ENCODE measurements around the gene ADNP2. TPM values are rescaled to one million over a fixed set of nuclear protein-coding genes. Genes with fewer than 3 reads are reported as not detected.

ADNP2 gene
- total and polyA plus RNA-seq, 2 donors from 2014 or later: 6.0 to 21.1 TPM

DNA sequence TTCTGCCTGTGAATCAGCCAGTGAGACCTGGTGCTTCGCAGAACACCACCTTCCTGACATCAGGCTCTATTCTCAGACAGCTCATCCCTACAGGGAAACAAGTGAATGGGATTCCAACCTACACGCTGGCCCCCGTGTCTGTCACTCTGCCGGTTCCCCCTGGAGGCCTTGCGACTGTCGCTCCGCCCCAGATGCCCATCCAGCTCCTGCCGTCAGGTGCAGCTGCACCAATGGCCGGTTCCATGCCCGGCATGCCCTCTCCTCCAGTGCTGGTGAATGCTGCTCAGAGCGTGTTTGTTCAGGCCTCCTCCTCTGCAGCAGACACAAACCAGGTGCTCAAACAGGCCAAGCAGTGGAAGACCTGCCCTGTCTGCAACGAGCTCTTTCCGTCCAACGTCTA is 28.1 kb downstream of the ADNP2 start:
- TF ChIP-seq, protein P1, sequence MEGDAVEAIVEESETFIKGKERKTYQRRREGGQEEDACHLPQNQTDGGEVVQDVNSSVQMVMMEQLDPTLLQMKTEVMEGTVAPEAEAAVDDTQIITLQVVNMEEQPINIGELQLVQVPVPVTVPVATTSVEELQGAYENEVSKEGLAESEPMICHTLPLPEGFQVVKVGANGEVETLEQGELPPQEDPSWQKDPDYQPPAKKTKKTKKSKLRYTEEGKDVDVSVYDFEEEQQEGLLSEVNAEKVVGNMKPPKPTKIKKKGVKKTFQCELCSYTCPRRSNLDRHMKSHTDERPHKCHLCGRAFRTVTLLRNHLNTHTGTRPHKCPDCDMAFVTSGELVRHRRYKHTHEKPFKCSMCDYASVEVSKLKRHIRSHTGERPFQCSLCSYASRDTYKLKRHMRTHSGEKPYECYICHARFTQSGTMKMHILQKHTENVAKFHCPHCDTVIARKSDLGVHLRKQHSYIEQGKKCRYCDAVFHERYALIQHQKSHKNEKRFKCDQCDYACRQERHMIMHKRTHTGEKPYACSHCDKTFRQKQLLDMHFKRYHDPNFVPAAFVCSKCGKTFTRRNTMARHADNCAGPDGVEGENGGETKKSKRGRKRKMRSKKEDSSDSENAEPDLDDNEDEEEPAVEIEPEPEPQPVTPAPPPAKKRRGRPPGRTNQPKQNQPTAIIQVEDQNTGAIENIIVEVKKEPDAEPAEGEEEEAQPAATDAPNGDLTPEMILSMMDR (IDR thresholded peaks at IDR 0.05; ENCODE audit: borderline replicate concordance, extremely low read depth, insufficient read depth): no peak
- H3K9me3 ChIP-seq (ENCODE audit: control insufficient read depth in 2 of 3, insufficient read depth in 1 of 3, low read length in 3 of 3): no peaks in the 10 kb centered on the region
- H3K36me3 ChIP-seq (ENCODE audit: control insufficient read depth in 2 of 3, insufficient read depth in 3 of 3, low read length in 3 of 3): peaks cover 0 to 56% (median 37%) of the 10 kb centered on the region in 3 donors
- intact Hi-C loops (cut with DNase I): no loop called here
- H3K4me1 ChIP-seq (ENCODE audit: control insufficient read depth in 2 of 3, insufficient read depth in 2 of 3, low read depth in 1 of 3, low read length in 3 of 3): no peaks in the 10 kb centered on the region
- H3K27me3 ChIP-seq (ENCODE audit: control insufficient read depth, insufficient read depth, low read length): no peaks in the 10 kb centered on the region
- H3K4me3 ChIP-seq (ENCODE audit: low read length in 3 of 3): no peak overlapping the region
- H3K27ac ChIP-seq (ENCODE audit: low read depth in 2 of 2, low read length in 2 of 2): no peak overlapping the region
- DNase-seq (no peak), FAIRE-seq (no peak)
- no peak overlapping the region for H3K9ac ChIP-seq (ENCODE audit: low read length in 3 of 3)

DNA sequence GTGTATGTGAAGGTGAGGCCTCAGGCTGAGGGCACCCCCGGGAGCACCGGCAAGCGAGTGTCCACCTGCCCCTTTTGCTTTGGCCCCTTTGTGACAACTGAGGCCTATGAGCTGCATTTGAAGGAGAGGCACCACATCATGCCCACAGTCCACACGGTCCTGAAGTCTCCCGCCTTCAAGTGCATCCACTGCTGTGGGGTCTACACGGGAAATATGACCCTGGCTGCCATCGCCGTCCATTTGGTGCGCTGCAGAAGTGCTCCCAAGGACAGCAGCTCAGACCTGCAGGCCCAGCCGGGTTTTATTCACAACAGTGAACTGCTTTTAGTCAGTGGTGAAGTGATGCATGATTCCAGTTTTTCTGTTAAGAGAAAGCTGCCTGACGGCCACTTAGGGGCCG is 28.9 kb downstream of the ADNP2 start:
- Histone ChIP-seq H3K9me3 (ENCODE audit: control insufficient read depth in 2 of 3, insufficient read depth in 1 of 3, low read length in 3 of 3) (no peaks in the 10 kb centered on the region), H3K36me3 (ENCODE audit: control insufficient read depth in 2 of 3, insufficient read depth in 3 of 3, low read length in 3 of 3) (peaks cover 0 to 53% (median 37%) of the 10 kb centered on the region in 3 donors), H3K9ac (ENCODE audit: low read length in 3 of 3) (no peak overlapping the region), H3K27ac (ENCODE audit: low read depth in 2 of 2, low read length in 2 of 2) (no peak overlapping the region), H3K4me1 (ENCODE audit: control insufficient read depth in 2 of 3, insufficient read depth in 2 of 3, low read depth in 1 of 3, low read length in 3 of 3) (no peaks in the 10 kb centered on the region), H3K4me3 (ENCODE audit: low read length in 3 of 3) (no peak overlapping the region), H3K27me3 (ENCODE audit: control insufficient read depth, insufficient read depth, low read length) (no peaks in the 10 kb centered on the region)
- FAIRE-seq (no peak), DNase-seq (no peak)
- intact Hi-C loops (cut with DNase I): no loop called here
- TF ChIP-seq, protein P1 (IDR thresholded peaks at IDR 0.05; ENCODE audit: borderline replicate concordance, extremely low read depth, insufficient read depth): no peak

DNA sequence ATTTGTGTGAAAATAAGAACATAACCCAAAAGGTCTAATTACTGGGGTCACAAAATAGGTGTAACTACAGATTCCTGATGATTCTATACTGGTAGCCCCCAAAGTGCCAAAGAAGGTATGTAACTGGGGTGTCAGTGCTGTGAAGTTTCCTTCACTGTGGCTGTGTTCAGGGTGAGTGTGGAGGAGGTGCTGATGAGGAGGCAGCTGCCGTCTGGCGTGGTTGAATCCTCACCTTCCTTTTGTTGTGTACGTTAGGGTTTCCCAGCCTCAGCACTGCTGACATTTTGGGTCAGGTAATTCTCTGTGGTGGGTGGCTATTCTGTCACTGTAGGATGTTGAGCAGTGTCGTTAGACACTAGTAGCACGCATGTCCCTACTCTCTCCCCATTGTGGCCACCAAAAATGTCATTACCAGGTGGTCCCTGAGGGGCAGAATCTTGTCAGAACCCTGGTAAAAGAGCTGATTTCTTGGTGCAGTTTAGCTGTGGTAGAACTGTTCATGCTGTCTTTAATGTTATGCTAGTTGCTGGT is 31.5 kb downstream of the ADNP2 start:
- no peaks in the 10 kb centered on the region for H3K9me3 ChIP-seq (ENCODE audit: control insufficient read depth in 2 of 3, insufficient read depth in 1 of 3, low read length in 3 of 3)
- no peaks in the 10 kb centered on the region for H3K4me1 ChIP-seq (ENCODE audit: control insufficient read depth in 2 of 3, insufficient read depth in 2 of 3, low read depth in 1 of 3, low read length in 3 of 3)
- DNase-seq (no peak), FAIRE-seq (no peak)
- intact Hi-C loops (cut with DNase I): no loop called here
- TF ChIP-seq, protein P1 (IDR thresholded peaks at IDR 0.05; ENCODE audit: borderline replicate concordance, extremely low read depth, insufficient read depth): no peak
- no peak overlapping the region for H3K9ac ChIP-seq (ENCODE audit: low read length in 3 of 3)
- no peak overlapping the region for H3K4me3 ChIP-seq (ENCODE audit: low read length in 3 of 3)
- H3K36me3 ChIP-seq (ENCODE audit: control insufficient read depth in 2 of 3, insufficient read depth in 3 of 3, low read length in 3 of 3): peaks cover 0 to 32% (median 28%) of the 10 kb centered on the region in 3 donors
- H3K27me3 ChIP-seq (ENCODE audit: control insufficient read depth, insufficient read depth, low read length): no peaks in the 10 kb centered on the region
- no peak overlapping the region for H3K27ac ChIP-seq (ENCODE audit: low read depth in 2 of 2, low read length in 2 of 2)

DNA sequence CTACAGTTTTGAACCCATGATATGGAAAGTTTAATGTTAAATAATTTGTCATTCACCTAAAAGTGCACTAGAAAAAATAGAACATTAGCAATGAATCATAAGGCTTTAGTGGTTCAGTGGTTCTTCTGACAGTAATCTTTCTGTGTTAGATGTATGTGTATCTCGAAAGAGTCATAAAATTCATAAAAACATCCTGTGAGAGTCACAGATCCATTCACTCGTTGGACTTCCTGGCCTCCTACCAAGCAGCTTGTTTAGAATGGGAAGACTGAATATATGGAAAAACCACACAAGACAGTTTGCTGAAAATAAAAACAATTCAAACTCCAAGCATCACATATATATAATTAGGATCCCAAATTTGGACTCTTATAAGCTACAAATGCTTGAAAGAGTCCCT is 34.8 kb downstream of the ADNP2 start:
- DNase-seq (peak in 1 of 5 donors; percentile 39), FAIRE-seq (no peak)
- TF ChIP-seq, protein P1 (IDR thresholded peaks at IDR 0.05; ENCODE audit: borderline replicate concordance, extremely low read depth, insufficient read depth): no peak
- Histone ChIP-seq H3K9me3 (ENCODE audit: control insufficient read depth in 2 of 3, insufficient read depth in 1 of 3, low read length in 3 of 3) (no peaks in the 10 kb centered on the region), H3K36me3 (ENCODE audit: control insufficient read depth in 2 of 3, insufficient read depth in 3 of 3, low read length in 3 of 3) (peaks cover 0 to 7% (median 6%) of the 10 kb centered on the region in 3 donors), H3K4me3 (ENCODE audit: low read length in 3 of 3) (no peak overlapping the region), H3K27me3 (ENCODE audit: control insufficient read depth, insufficient read depth, low read length) (no peaks in the 10 kb centered on the region), H3K4me1 (ENCODE audit: control insufficient read depth in 2 of 3, insufficient read depth in 2 of 3, low read depth in 1 of 3, low read length in 3 of 3) (no peaks in the 10 kb centered on the region), H3K27ac (ENCODE audit: low read depth in 2 of 2, low read length in 2 of 2) (no peak overlapping the region), H3K9ac (ENCODE audit: low read length in 3 of 3) (no peak overlapping the region)
- intact Hi-C loops (cut with DNase I): no loop called here
